Measurements from ENCODE around the gene IGIP.

IGIP gene

DNA sequence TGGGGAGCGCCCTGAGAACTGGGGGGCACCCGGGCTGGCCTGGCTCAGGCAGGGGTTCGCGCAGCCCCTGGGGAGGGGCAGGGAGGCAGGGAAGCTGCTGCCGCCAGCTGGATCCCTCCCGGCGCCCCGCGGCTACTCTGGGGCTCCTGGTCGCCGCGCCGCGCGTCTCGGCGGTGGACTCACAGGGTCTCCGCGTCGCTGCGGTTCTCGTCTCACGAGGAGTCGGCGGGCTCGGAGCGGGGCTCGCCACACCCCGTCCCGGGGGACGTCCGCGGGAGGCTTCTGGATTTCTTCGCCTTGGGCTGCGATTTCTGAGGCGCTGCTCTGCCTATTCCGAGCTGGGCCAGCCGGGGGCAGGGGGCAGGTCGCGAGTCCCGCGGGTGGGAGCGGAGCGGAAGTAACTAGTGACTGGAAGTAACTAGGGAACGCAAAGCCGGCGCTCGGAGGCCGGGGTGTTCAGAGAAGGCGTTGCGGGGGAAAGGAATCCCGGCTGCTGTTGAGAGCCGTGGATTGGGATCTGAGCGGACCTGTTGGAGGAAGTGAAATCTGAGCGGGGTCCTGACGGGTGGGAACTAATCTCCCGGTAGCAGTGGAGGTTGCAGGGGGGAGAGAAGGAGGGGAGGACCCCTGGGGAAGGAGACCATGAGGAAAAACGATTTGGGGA, 49.8 kb downstream of the IGIP start:
- Mint-ChIP-seq H3K36me3 (peaks cover 4% of the 10 kb centered on the region), H3K9me3 (no peaks in the 10 kb centered on the region), H3K4me1 (peaks cover 12% of the 10 kb centered on the region), H3K27me3 (no peaks in the 10 kb centered on the region), H3K27ac (peak overlapping the region; percentile 93), H3K4me3 (peak overlapping the region; percentile 96)
- peak; percentile 48 for ATAC-seq (ENCODE audit: low read depth)
- peak; percentile 75 to 80 for DNase-seq (ENCODE audit: low spot score in 2 of 2)

DNA sequence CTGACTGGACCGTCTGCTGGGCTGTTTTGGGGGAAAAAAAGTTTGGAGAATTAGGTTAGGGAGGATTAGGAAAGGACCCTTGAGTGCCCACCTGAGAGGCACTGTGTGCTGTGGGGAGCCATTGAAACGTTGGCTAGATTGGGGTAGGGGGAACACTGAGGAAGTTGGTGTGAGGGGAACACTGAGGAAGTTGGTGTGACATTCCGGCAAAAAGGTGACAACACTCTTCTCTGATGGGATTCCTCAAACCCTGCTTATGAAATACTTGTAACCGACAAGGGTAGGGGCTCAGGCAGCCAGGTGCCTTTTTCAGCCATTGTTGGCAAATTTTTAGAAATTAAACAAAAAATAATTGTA, 50.3 kb downstream of the IGIP start:
- no peak for DNase-seq (ENCODE audit: low spot score in 2 of 2)
- no peak for ATAC-seq (ENCODE audit: low read depth)
- H3K27me3 Mint-ChIP-seq, result no peaks in the 10 kb centered on the region
- H3K9me3 Mint-ChIP-seq, result no peaks in the 10 kb centered on the region
- peaks cover 4% of the 10 kb centered on the region for H3K36me3 Mint-ChIP-seq
- H3K27ac Mint-ChIP-seq, result peak overlapping the region; percentile 93
- H3K4me3 Mint-ChIP-seq, result peak overlapping the region; percentile 96
- H3K4me1 Mint-ChIP-seq, result peaks cover 12% of the 10 kb centered on the region

DNA sequence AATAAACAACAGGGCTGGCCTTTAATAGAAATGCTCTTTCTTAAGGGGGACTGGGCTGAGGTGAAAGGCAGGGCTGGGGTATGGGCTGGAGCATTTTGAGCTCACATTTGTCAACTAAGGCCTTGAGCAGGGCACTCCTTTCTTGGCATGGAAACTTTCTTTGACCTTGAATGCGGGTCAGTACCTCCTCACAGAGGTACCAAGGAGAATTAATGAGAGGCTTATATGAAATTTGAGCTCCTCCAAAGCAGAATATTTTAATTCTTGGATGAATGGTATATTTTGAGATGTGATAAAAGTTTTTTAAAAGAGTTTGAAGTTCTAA, 52.3 kb downstream of the IGIP start:
- DNase-seq (ENCODE audit: low spot score in 2 of 2), result no peak
- no peak overlapping the region for H3K4me3 Mint-ChIP-seq
- H3K27ac Mint-ChIP-seq, result no peak overlapping the region
- no peaks in the 10 kb centered on the region for H3K9me3 Mint-ChIP-seq
- no peak for ATAC-seq (ENCODE audit: low read depth)
- H3K4me1 Mint-ChIP-seq, result peaks cover 12% of the 10 kb centered on the region
- H3K27me3 Mint-ChIP-seq, result no peaks in the 10 kb centered on the region
- H3K36me3 Mint-ChIP-seq, result peaks cover 4% of the 10 kb centered on the region

DNA sequence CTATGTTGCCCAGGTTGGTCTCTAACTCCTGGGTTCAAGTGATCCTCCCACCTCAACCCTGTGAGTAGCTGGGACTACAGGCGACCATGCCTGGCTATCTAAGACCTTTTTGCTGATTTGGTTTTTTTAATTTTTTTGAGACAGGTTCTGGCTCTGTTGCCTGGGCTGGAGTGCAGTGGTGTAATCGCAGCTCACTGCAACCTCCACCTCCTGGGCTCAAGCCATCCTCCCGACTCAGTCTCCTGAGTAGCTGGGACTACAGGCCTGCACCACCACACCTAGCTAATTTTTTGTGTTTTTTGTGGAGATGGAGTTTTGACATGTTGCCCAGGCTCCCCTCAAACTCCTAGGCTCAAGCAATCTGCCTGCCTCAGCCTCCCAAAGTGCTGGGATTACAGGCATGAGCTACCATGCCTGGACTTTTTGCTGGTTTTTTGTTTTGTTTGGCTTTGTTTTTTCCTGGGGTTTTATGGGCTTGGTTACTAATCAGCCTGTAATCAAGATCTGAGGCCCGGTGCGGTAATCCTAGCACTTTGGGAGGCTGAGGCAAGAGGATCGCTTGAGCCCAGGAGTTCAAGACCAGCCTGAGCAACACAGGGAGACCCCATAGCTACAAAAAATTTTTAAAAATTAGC, 52.9 kb downstream of the IGIP start:
- Mint-ChIP-seq H3K36me3 (peaks cover 1% of the 10 kb centered on the region), H3K9me3 (no peaks in the 10 kb centered on the region), H3K27me3 (no peaks in the 10 kb centered on the region), H3K4me3 (no peak overlapping the region), H3K4me1 (peaks cover 12% of the 10 kb centered on the region), H3K27ac (no peak overlapping the region)
- DNase-seq (ENCODE audit: low spot score in 2 of 2), result no peak
- ATAC-seq (ENCODE audit: low read depth), result no peak
